Measurements from ENCODE around the gene SPA17.

GRCh38 chr11:124718801-124719200, 45.1 kb downstream of the SPA17 start:
- TF ChIP-seq, protein P1, sequence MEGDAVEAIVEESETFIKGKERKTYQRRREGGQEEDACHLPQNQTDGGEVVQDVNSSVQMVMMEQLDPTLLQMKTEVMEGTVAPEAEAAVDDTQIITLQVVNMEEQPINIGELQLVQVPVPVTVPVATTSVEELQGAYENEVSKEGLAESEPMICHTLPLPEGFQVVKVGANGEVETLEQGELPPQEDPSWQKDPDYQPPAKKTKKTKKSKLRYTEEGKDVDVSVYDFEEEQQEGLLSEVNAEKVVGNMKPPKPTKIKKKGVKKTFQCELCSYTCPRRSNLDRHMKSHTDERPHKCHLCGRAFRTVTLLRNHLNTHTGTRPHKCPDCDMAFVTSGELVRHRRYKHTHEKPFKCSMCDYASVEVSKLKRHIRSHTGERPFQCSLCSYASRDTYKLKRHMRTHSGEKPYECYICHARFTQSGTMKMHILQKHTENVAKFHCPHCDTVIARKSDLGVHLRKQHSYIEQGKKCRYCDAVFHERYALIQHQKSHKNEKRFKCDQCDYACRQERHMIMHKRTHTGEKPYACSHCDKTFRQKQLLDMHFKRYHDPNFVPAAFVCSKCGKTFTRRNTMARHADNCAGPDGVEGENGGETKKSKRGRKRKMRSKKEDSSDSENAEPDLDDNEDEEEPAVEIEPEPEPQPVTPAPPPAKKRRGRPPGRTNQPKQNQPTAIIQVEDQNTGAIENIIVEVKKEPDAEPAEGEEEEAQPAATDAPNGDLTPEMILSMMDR (IDR thresholded peaks at IDR 0.05) = no peak
- no peak for TF ChIP-seq EP300 (IDR thresholded peaks at IDR 0.05)
